Endometrial microvascular endothelial cells (primary cell): ENCODE measurements around the gene SLC6A12. TPM values are rescaled to one million over a fixed set of nuclear protein-coding genes. Genes with fewer than 3 reads are reported as not detected.
"Not testable (repeated sequence)": the region's sequence is repeated elsewhere in the genome, so short reads cannot be mapped to it uniquely, and the experiment has no call there.

Experiments
- in situ Hi-C: cut with HindIII; loops from 2 replicates; pipeline ENCODE4 v1.10.0; 2017; ENCODE audit warnings: low sequenced_read_pairs, low pct_unique_long_range_greater_than_20kb; ENCODE audit errors: inconsistent ontology term
- total RNA-seq: library from RNA; depleted of rRNA; stranded (reverse); fragments of >200 nt; gene quantifications from one replicate; pipeline ENCODE4 v1.2.3, GENCODE V29; 2015; ENCODE audit errors: inconsistent ontology term

The SLC6A12 gene
- total RNA-seq, 1 donor from 2014 or later: not detected

GRCh38 chr12:220946-221550 is 7.1 kb upstream of the SLC6A12 start:
- in situ Hi-C loops: no loop called here

- in situ Hi-C loops: no loop called here
Observed at GRCh38 chr12:220491-220890, 6.5 kb upstream of the SLC6A12 start.

- in situ Hi-C loops: no loop called here
Observed at GRCh38 chr12:219891-220352, 6.0 kb upstream of the SLC6A12 start.

- in situ Hi-C loops: no loop called here
Observed at GRCh38 chr12:218728-219590, 5.0 kb upstream of the SLC6A12 start.

- in situ Hi-C loops: no loop called here
Observed at GRCh38 chr12:218221-218620, 4.3 kb upstream of the SLC6A12 start.

GRCh38 chr12:217029-217428 is 3.1 kb upstream of the SLC6A12 start:
- in situ Hi-C loops: not testable (repeated sequence)

- in situ Hi-C loops: no loop called here
Observed at GRCh38 chr12:215116-215515, 1.2 kb upstream of the SLC6A12 start.

- in situ Hi-C loops: no loop called here
Observed at GRCh38 chr12:213527-213932, 427 bp downstream of the SLC6A12 start.

- in situ Hi-C loops: no loop called here
Observed at GRCh38 chr12:212715-213526, 1.0 kb downstream of the SLC6A12 start.

- in situ Hi-C loops: no loop called here
Observed at GRCh38 chr12:212415-212714, 1.6 kb downstream of the SLC6A12 start.

- in situ Hi-C loops: no loop called here
Observed at GRCh38 chr12:211639-212414, 2.1 kb downstream of the SLC6A12 start.

- in situ Hi-C loops: no loop called here
Observed at GRCh38 chr12:211142-211465, 2.9 kb downstream of the SLC6A12 start.

GRCh38 chr12:210277-211141 is 3.4 kb downstream of the SLC6A12 start:
- in situ Hi-C loops: no loop called here

- in situ Hi-C loops: no loop called here
Observed at GRCh38 chr12:209851-210250, 4.1 kb downstream of the SLC6A12 start.

GRCh38 chr12:209246-209645 is 4.7 kb downstream of the SLC6A12 start:
- in situ Hi-C loops: no loop called here

GRCh38 chr12:208813-209212 is 5.1 kb downstream of the SLC6A12 start:
- in situ Hi-C loops: no loop called here

- in situ Hi-C loops: no loop called here
Observed at GRCh38 chr12:207804-208203, 6.2 kb downstream of the SLC6A12 start.

- in situ Hi-C loops: no loop called here
Observed at GRCh38 chr12:206746-207440, 7.1 kb downstream of the SLC6A12 start.
